HCT116 (cell line): ENCODE results near the gene ABHD17C. TPM values are rescaled to one million over a fixed set of nuclear protein-coding genes. Genes with fewer than 3 reads are reported as not detected.
A peak's percentile ranks its signal among the peaks of the same experiment; 100 is the strongest.

ENCODE experiments used
- ATAC-seq: fragments of 200-7000 bp; cut with Tn5 transposase; 2 replicates; pipeline ENCODE4 v1.9.1; 2020; ENCODE audit warnings: mild to moderate bottlenecking, moderate library complexity
- BruUV-seq: library from RNA; stranded (reverse); fragments of 400-500 nt; replicated peaks from 2 replicates; lab custom pipeline; 2021; lab: Mats Ljungman, UMichigan
- CTCF ChIA-PET: fragments of 300-600 bp; sonication (Branson Sonifier 250); formaldehyde crosslinking; loops from one replicate; lab custom pipeline; 2021; ENCODE audit warnings: antibody characterized with exemption; lab: Charles Lee
- POLR2A ChIA-PET: fragments of 300-600, 350-600 bp; sonication (Branson Sonifier 250); formaldehyde crosslinking; loops from one replicate; lab custom pipeline; 2021; ENCODE audit warnings: antibody characterized with exemption; lab: Charles Lee
- RAD21 ChIA-PET, 2 experiments: fragments of 300-600 bp; sonication (Branson Sonifier 250); formaldehyde crosslinking; loops; one replicate each; lab custom pipeline; 2023; ENCODE audit warnings: low total read pairs in 2 of 2; ENCODE audit not compliant: uncharacterized antibody in 2 of 2, unreplicated experiment in 2 of 2, low non-redundant PET in 1 of 2; lab: Charles Lee
- DNase-seq: peaks from one replicate; pipeline ENCODE4 v3.0.0-alpha.2; 2010; ENCODE audit warnings: low read depth, low spot score
- H2AFZ ChIP-seq: fragments of 200-600 bp; shearing (Covaris generic), sonication (generic); 2 replicates; pipeline ENCODE4 v1.6.1; 2017; ENCODE audit warnings: low read depth, mixed run types, mixed read lengths, antibody characterized with exemption, low read length; ENCODE audit not compliant: poor library complexity, severe bottlenecking
- H3K27ac ChIP-seq: 2 replicates; pipeline ENCODE4 v1.5.1; 2012; ENCODE audit warnings: low read depth, low read length
- H3K27me3 ChIP-seq: fragments of 200-600 bp; sonication (generic); 2 replicates; pipeline ENCODE4 v1.6.1; 2016; ENCODE audit warnings: mixed run types, low read length, mixed read lengths; ENCODE audit not compliant: insufficient read depth
- H3K36me3 ChIP-seq, 2 experiments: fragments of 200-500 bp in 1 of 2; fragments of 200-600 bp in 1 of 2; sonication (Bioruptor generic) in 1 of 2; sonication (generic) in 1 of 2; 2 replicates each; pipeline versions ENCODE4 v1.5.1 to v1.6.1; 2014 to 2016; ENCODE audit warnings: low read length in 2 of 2, inconsistent platforms in 1 of 2, mixed read lengths in 1 of 2, mixed run types in 1 of 2; ENCODE audit not compliant: insufficient read depth in 2 of 2, control insufficient read depth in 1 of 2
- H3K4me1 ChIP-seq, 2 experiments: fragments of 200-600 bp in 1 of 2; sonication (generic) in 1 of 2; 2 replicates each; pipeline versions ENCODE4 v1.5.1 to v1.6.1; 2012 to 2017; ENCODE audit warnings: low read length in 2 of 2, inconsistent platforms in 1 of 2, mild to moderate bottlenecking in 1 of 2, mixed read lengths in 1 of 2, mixed run types in 1 of 2, moderate library complexity in 1 of 2; ENCODE audit not compliant: insufficient read depth in 2 of 2, control insufficient read depth in 1 of 2
- H3K4me2 ChIP-seq: fragments of 200-600 bp; sonication (generic); 2 replicates; pipeline ENCODE4 v1.6.1; 2017; ENCODE audit warnings: mixed run types, low read length, mixed read lengths
- H3K4me3 ChIP-seq, 2 experiments: fragments of 200-600 bp in 1 of 2; sonication (generic) in 1 of 2; replicated peaks in 1 of 2; 2 replicates each; pipeline ENCODE4 v1.5.1; 2011 to 2016; ENCODE audit warnings: low read length in 2 of 2, control low read depth in 1 of 2, low read depth in 1 of 2, mild to moderate bottlenecking in 1 of 2, mixed read lengths in 1 of 2, mixed run types in 1 of 2
- H3K79me2 ChIP-seq: fragments of 200-600 bp; sonication (generic); 2 replicates; pipeline ENCODE4 v1.6.1; 2017; ENCODE audit warnings: mild to moderate bottlenecking, mixed run types, low read length, moderate library complexity, mixed read lengths; ENCODE audit not compliant: insufficient read depth
- H3K9ac ChIP-seq: fragments of 200-600 bp; sonication (generic); 2 replicates; pipeline ENCODE4 v1.6.1; 2016; ENCODE audit warnings: low read length, mixed read lengths
- H3K9me2 ChIP-seq: fragments of 200-600 bp; sonication (generic), shearing (Covaris generic); 2 replicates; pipeline ENCODE4 v1.6.1; 2017; ENCODE audit warnings: mixed run types, mild to moderate bottlenecking, moderate library complexity; ENCODE audit not compliant: insufficient read depth
- H3K9me3 ChIP-seq, 2 experiments: fragments of 200-500 bp in 1 of 2; fragments of 200-600 bp in 1 of 2; sonication (Bioruptor generic) in 1 of 2; sonication (generic) in 1 of 2; 2 replicates each; pipeline ENCODE4 v1.6.1; 2014 to 2017; ENCODE audit warnings: low read length in 2 of 2, mixed read lengths in 2 of 2, inconsistent platforms in 1 of 2, low read depth in 1 of 2, mild to moderate bottlenecking in 1 of 2, mixed run types in 1 of 2, moderate library complexity in 1 of 2; ENCODE audit not compliant: control insufficient read depth in 1 of 2, insufficient read depth in 1 of 2
- H4K20me1 ChIP-seq: fragments of 200-600 bp; sonication (generic), shearing (Covaris generic); 2 replicates; pipeline ENCODE4 v1.6.1; 2017; ENCODE audit warnings: mixed run types, mild to moderate bottlenecking, moderate library complexity; ENCODE audit not compliant: insufficient read depth
- ATF3 ChIP-seq: IDR thresholded peaks from 2 replicates; pipeline ENCODE4 v1.6.1; 2012
- CBX3 ChIP-seq: IDR thresholded peaks from 2 replicates; pipeline ENCODE4 v1.6.1; 2012; ENCODE audit warnings: low read depth
- CEBPB ChIP-seq: IDR thresholded peaks from 2 replicates; pipeline ENCODE4 v1.6.1; 2012; ENCODE audit warnings: low read depth
- EGR1 ChIP-seq: IDR thresholded peaks from 2 replicates; pipeline ENCODE4 v1.6.1; 2012; ENCODE audit warnings: low read depth
- ELF1 ChIP-seq: IDR thresholded peaks from 2 replicates; pipeline ENCODE4 v1.6.1; 2012; ENCODE audit warnings: low read depth, borderline replicate concordance
- EZH2 ChIP-seq: fragments of 200-600 bp; sonication (generic); IDR thresholded peaks from 2 replicates; pipeline ENCODE4 v1.6.1; 2017; ENCODE audit warnings: antibody characterized with exemption, mixed run types
- EZH2phosphoT487 ChIP-seq: fragments of 200-600 bp; IDR thresholded peaks from 2 replicates; pipeline ENCODE4 v1.6.1; 2018; ENCODE audit warnings: antibody characterized with exemption, borderline replicate concordance
- FOSL1 ChIP-seq: IDR thresholded peaks from 2 replicates; pipeline ENCODE4 v1.6.1; 2012; ENCODE audit warnings: low read depth
- MAX ChIP-seq: IDR thresholded peaks from 2 replicates; pipeline ENCODE4 v1.6.1; 2012
- RAD21 ChIP-seq: IDR thresholded peaks from 2 replicates; pipeline ENCODE4 v1.6.1; 2012; ENCODE audit warnings: low read depth, mild to moderate bottlenecking
- SIN3A ChIP-seq: IDR thresholded peaks from 2 replicates; pipeline ENCODE4 v1.6.1; 2012; ENCODE audit warnings: low read depth
- SRF ChIP-seq: IDR thresholded peaks from 2 replicates; pipeline ENCODE4 v1.6.1; 2012; ENCODE audit warnings: low read depth
- YY1 ChIP-seq: IDR thresholded peaks from 2 replicates; pipeline ENCODE4 v1.6.1; 2011; ENCODE audit warnings: low read length, low read depth, moderate library complexity, mild to moderate bottlenecking; ENCODE audit not compliant: insufficient replicate concordance; ENCODE audit errors: extremely low read depth
- ZFX ChIP-seq: fragments of 450-650 bp; IDR thresholded peaks from 2 replicates; pipeline ENCODE4 v1.6.1; 2017
- ZNF274 ChIP-seq: fragments of 200-500 bp; sonication (Bioruptor generic); IDR thresholded peaks from 2 replicates; pipeline ENCODE4 v1.6.1; 2014; ENCODE audit warnings: mild to moderate bottlenecking, low read depth, low read length, inconsistent platforms
- intact Hi-C: fragments of 100-400 bp; cut with micrococcal nuclease; formaldehyde crosslinking; loops from 2 replicates; pipeline ENCODE4 v1.10.0; 2022
- total RNA-seq: library from RNA; stranded (reverse); gene quantifications from one replicate; pipeline ENCODE4 v1.2.1, GENCODE V29; 2021; ENCODE audit not compliant: unreplicated experiment
- TF ChIP-seq, protein P1 (sequence below): IDR thresholded peaks from 2 replicates; pipeline ENCODE4 v1.6.1; 2012; ENCODE audit warnings: low read depth
- TF ChIP-seq, protein P2 (sequence below), 3 experiments: fragments of 200-600 bp in 1 of 3; sonication (generic) in 1 of 3; IDR thresholded peaks in 2 of 3; conservative IDR thresholded peaks in 1 of 3; 2 replicates each; pipeline ENCODE4 v1.5.1; 2012 to 2017; ENCODE audit warnings: low read depth in 2 of 3, low read length in 2 of 3, antibody characterized with exemption in 1 of 3, borderline replicate concordance in 1 of 3, control low read depth in 1 of 3, mild to moderate bottlenecking in 1 of 3, mixed read lengths in 1 of 3, mixed run types in 1 of 3, moderate library complexity in 1 of 3; ENCODE audit not compliant: insufficient read depth in 1 of 3

The ABHD17C gene
- total RNA-seq, 1 experiment from 2014 or later: 27.9 TPM

- TF ChIP-seq, protein P1, sequence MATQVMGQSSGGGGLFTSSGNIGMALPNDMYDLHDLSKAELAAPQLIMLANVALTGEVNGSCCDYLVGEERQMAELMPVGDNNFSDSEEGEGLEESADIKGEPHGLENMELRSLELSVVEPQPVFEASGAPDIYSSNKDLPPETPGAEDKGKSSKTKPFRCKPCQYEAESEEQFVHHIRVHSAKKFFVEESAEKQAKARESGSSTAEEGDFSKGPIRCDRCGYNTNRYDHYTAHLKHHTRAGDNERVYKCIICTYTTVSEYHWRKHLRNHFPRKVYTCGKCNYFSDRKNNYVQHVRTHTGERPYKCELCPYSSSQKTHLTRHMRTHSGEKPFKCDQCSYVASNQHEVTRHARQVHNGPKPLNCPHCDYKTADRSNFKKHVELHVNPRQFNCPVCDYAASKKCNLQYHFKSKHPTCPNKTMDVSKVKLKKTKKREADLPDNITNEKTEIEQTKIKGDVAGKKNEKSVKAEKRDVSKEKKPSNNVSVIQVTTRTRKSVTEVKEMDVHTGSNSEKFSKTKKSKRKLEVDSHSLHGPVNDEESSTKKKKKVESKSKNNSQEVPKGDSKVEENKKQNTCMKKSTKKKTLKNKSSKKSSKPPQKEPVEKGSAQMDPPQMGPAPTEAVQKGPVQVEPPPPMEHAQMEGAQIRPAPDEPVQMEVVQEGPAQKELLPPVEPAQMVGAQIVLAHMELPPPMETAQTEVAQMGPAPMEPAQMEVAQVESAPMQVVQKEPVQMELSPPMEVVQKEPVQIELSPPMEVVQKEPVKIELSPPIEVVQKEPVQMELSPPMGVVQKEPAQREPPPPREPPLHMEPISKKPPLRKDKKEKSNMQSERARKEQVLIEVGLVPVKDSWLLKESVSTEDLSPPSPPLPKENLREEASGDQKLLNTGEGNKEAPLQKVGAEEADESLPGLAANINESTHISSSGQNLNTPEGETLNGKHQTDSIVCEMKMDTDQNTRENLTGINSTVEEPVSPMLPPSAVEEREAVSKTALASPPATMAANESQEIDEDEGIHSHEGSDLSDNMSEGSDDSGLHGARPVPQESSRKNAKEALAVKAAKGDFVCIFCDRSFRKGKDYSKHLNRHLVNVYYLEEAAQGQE: no peak
- TF ChIP-seq EZH2 (no peak), ZNF274 (no peak), ZFX (no peak), MAX (peak; percentile 10; the same call in 1 of the 2 replicates), YY1 (no peak), ELF1 (no peak)
Observed at GRCh38 chr15:80695911-80696661, 976 bp downstream of the ABHD17C start (continued).

DNA sequence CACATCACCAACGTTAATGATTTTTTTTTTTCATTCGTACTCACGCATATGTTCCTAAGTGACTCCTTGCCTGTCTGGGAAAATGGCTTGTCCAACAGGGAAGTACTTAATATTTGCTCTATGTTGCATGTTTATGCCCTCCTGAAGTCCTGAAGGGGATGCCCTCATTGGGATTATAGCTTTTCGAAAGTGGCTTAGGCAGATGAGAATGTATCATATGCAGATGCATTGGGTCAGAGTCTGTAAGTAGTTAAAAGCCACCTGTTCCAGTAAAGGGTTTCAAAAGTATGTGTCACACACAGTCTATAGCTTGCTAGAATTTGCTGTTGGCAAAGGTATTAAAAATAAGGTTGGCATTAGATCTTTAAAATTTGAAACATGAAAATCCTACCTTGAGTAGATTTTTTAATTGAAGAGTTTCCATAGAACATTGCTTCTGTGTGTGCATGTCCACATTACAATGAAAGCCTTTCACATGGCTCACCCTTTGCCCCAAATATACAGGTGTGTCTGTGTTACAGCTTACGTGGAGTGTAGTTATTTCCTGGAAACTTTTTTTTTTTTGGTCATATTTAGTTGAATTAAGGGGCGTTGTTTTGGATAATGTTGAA is 2.1 kb downstream of the ABHD17C start:
- ChIA-PET CTCF (interaction anchor here (1.2 to 2.9 kb wide), 2 partner anchors 11 to 80 kb away, joined by 3 to 15 read pairs; no protein-coding TSS in a partner anchor), RAD21 (no interaction called here), POLR2A (no interaction called here)
- Histone ChIP-seq H4K20me1 (no peaks in the 10 kb centered on the region), H3K9me2 (no peaks in the 10 kb centered on the region), H3K4me2 (peak overlapping the region; percentile 88), H3K4me3 (peak overlapping the region; percentile 79 to 81), H2AFZ (no peak overlapping the region), H3K27me3 (no peaks in the 10 kb centered on the region), H3K9me3 (no peaks in the 10 kb centered on the region), H3K4me1 (peaks cover 5 to 20% of the 10 kb centered on the region in 2 experiments; a peak in 3 of 4 replicates), H3K36me3 (no peaks in the 10 kb centered on the region), H3K9ac (peak overlapping the region; percentile 78; the same call in 1 of the 2 replicates), H3K79me2 (peaks cover 65% of the 10 kb centered on the region), H3K27ac (no peak overlapping the region)
- ATAC-seq (no peak), DNase-seq (no peak)
- TSS peak; percentile 43 for BruUV-seq
- intact Hi-C loops: loop anchor here (5.0 kb wide), 1 partner anchor 275 kb away; no protein-coding TSS in a partner anchor
- no peak for TF ChIP-seq CBX3
- TF ChIP-seq FOSL1: no peak
- no peak for TF ChIP-seq RAD21
- TF ChIP-seq EZH2phosphoT487: no peak
- TF ChIP-seq SRF: no peak
- TF ChIP-seq ELF1: no peak
- TF ChIP-seq YY1: no peak
- TF ChIP-seq MAX: no peak
- TF ChIP-seq SIN3A: no peak
- no peak for TF ChIP-seq ATF3
- TF ChIP-seq, protein P2, sequence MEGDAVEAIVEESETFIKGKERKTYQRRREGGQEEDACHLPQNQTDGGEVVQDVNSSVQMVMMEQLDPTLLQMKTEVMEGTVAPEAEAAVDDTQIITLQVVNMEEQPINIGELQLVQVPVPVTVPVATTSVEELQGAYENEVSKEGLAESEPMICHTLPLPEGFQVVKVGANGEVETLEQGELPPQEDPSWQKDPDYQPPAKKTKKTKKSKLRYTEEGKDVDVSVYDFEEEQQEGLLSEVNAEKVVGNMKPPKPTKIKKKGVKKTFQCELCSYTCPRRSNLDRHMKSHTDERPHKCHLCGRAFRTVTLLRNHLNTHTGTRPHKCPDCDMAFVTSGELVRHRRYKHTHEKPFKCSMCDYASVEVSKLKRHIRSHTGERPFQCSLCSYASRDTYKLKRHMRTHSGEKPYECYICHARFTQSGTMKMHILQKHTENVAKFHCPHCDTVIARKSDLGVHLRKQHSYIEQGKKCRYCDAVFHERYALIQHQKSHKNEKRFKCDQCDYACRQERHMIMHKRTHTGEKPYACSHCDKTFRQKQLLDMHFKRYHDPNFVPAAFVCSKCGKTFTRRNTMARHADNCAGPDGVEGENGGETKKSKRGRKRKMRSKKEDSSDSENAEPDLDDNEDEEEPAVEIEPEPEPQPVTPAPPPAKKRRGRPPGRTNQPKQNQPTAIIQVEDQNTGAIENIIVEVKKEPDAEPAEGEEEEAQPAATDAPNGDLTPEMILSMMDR (IDR thresholded peaks at IDR 0.05 in 2 of 3, conservative IDR thresholded peaks at IDR 0.05 in 1 of 3; ENCODE audit: borderline replicate concordance in 1 of 3, insufficient read depth in 1 of 3, low read depth in 2 of 3, low read length in 2 of 3): no peak
- TF ChIP-seq EZH2: no peak
- no peak for TF ChIP-seq CEBPB
- TF ChIP-seq EGR1: no peak
